Stimulated activated CD4-positive, alpha-beta T cell treated with anti-CD3 and anti-CD28 coated beads, Interleukin-12 subunit alpha, Interleukin-12 subunit beta, amount 100 ng/mL, for 48 hours (primary cell): ENCODE data around the gene TBCD.
A peak's percentile ranks its signal among the peaks of the same experiment; 100 is the strongest.

Experiments used
- DNase-seq, 3 donors: peaks; one replicate each; pipeline ENCODE4 v3.0.0-alpha.2; 2020; ENCODE audit warnings: low read depth in 2 of 3, low spot score in 1 of 3

The TBCD gene

DNA sequence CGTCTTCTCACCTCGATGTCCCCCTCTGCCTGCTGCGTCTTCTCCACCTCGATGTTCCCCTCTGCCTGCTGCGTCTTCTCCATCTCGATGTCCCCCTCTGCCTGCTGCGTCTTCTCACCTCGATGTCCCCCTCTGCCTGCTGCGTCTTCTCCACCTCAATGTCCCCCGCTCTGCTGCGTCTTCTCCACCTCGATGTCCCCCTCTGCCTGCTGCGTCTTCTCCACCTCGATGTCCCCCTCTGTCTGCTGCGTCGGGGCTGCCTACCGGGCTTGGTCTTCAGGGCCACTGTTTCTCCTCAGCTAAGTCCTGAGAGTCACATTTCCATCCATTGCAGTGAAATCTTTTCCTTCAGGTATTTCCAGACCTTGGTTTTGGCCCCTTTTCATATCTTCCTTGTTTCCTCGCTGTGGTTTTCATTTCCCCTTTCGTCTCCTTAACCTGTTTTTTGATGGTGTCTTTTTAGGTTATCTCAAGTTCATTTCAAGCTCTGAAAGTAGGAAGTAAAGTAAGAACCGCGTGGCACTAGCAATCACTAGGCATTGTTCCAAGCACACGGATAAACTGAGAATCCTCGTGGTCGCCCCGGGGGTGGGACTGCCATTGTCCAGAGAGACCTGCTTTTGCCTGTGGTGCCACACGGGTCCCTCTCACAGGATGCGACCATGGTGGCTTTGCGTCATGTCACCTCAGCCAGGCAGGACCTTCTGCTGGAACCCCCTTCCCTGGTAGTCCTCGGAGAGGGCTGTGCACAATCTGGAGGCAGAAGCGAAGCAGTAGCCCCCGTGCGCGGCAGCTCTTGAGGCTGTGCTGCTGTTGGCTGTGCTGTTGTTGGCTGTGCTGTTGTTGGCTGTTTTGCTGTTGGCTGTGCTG lies 97.4 kb downstream of the TBCD start:
- DNase-seq = no peak

DNA sequence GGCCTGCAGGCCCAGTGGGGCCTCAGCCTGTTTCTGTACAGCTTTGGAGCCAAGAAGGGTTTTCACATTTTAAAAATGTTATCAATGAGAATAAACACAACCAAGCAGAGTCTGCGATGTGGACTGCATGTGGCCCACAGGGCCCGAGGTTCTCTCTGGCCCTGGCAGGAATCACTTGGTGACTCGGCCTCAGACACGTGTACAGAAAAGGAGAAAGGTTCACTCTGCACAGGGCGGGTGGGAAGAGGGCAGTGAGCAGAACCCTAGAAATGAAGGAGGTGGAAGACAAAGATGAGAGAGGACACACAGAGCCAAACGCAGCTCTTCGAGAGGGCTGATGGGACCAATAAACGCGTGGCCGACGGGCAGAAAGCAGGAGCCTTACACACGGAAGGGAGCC lies 99.5 kb downstream of the TBCD start:
- no peak for DNase-seq

DNA sequence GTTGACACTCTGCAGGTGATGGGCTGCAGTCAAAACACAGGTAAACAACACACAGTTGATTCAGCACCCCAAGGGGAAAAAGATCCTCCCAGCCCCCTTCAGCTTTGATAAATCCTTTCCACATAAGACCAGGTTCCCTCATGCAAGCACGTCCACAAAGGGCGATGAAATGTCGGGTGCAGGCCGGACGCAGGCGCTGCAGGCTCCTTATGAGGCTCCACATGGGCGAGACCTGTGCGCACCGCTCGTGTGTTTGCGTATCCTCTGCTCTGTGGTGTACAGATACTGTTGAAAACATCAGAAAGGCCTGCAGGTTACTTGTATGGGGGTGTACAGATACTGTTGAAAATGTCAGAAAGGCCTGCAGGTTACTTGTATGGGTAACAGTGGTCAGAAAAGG lies 102.4 kb downstream of the TBCD start:
- DNase-seq = no peak

DNA sequence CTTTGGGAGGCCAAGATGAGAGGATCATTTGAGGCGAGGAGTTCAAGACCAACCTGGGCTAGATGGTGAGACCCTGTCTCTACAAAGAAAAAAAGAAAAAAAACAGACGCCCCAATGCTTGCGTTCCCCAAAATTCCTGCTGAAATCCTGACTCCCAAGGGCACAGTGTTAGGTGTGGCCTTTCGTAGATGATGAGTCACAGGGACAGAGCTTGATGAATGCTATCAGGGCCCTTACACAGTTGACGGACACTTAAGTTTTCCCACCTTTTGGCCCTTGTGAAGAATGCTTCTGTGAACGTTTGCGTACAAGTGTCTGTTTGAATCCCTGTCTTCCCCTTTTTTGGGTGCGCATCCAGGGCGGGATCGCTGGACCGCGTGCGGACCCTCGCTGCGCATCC lies 104.5 kb downstream of the TBCD start:
- no peak for DNase-seq

DNA sequence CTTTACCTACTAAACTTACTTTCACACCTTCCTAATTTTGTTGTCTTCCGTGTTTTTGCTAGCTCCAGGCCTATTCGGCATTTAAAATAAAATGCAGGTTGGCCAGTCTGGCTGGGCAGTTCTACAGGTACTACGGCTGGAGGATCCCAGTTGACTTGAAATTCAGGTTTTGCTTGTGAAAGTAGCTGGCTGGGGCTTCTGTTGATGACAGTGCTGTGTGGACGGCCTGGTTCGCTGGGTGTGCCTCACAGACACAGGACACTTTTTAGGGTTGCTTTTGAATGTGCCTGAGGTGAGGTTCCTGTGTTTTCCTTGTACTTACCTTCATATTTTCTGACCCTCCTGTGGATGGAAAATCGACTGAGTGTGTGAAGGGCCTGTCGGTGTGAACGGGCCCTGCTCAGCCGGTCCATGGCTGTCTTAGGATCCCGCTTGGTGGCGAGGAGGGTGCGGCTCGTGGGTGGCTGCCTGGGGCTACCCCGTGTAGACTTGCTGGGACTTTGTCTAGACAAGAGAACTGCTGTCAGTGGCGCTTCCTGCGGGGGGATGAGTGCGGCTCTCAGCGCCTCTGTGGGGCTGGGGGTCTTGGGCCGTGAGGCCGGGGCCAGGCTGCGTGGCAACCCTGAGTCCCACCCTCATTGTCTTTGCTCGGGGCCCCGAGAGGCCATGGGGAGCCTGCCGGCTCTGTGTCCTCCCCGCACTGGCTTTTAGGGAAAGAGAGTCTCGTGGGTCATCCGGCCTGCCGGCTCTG lies 106.7 kb downstream of the TBCD start:
- DNase-seq = no peak

DNA sequence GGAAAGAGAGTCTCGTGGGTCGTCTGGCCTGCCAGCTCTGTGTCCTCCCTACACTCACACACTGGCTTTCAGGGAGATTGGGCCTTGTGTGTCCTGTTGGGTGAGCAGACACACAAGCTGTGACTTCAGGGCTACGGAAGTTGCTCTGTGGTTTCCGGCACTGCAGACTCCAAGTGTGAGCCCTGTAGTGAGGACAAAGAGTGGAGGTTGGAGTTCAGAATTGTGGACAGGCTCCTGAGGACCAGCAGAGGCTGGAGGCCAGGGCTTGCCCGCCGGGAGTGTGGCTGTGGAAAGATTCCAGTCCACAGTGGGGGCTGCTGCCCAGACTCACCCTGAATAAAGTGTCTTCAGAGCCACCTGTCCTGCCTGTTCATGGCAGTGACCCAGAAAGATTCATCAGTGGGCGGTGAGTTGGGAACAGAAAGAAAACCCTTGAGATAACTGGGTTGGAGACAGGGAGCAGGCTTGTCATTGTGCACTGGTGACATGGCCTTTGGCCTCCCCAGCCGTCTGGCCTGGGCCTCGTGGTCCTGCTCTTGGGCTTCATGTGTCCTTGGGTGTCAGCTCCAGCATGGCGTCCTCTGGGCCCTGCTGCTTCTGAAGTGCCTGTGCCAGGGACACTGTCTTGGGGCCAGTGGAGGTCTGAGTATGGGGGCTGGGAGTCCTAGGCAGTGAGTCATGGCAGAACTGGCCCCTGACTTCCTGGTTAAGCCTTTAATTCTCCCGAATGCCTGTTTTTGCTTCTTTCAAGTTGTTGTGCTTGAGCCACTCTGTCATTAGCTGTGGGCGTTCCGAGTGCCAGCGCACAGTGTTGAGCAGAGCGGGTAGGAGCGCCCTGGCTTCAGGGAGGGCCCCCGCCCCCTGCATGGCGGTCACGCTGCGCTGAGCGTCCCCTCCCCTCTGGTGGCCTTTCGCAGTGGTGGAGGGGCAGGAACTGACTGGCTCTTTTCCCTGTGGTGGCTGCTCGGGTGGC lies 107.9 kb downstream of the TBCD start:
- peak in 2 of 3 donors; percentile 51 to 55 for DNase-seq

DNA sequence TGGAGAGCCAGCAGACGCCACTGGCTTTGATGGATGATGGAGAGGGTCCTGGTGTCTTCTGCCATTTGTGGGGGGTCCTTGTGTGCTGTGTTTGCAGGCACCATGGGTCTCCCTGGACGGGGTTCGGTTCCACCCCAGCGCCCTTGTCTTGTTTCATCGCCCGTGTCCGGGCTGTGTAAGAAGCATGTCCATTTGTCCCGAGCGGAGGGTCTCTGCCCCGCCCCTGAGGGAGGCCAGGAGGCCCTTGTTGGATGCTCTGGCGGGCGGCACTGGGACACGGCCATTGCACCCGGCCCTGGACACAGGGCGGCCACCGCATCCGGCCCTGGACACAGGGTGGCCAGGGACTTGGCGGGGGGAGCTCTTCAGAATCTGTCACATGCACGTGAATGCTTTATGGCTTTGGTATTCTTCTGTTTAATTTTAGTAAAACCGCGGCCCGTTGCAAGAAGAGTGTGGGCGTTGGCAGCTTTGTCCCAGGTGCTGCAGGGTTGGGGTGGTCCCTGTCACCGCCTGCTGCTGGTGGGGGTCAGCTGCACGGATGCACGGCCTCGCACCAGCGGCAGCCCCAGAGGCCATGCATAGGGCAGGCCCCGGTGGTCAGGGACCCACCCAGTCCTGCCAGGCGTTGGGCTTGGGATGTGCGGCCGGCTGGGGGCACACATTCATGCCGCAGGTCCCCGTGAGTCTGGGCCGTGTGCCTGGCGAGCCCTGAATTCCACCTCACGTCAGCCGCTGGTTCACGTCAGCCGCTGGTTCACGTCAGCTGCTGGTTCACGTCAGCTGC lies 108.9 kb downstream of the TBCD start:
- no peak for DNase-seq

DNA sequence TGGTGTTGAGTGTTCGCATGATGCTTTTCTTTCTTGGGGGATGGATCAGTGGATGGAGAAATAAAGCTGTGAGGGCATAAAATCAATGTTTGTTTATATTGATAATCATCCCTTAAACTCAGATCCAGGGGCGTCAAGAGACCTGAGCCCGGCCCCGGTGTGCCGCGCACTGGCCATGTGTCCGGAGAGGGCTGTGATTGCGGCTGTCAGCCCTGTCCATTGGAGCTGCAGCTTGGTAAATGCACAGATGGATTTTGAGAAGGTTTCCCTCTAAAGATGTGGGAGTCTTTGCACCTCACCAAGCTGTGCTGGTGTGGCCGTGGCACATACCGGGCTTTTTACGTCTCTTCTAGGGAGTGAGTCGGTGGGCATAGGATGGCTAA lies 109.5 kb downstream of the TBCD start:
- DNase-seq = no peak

DNA sequence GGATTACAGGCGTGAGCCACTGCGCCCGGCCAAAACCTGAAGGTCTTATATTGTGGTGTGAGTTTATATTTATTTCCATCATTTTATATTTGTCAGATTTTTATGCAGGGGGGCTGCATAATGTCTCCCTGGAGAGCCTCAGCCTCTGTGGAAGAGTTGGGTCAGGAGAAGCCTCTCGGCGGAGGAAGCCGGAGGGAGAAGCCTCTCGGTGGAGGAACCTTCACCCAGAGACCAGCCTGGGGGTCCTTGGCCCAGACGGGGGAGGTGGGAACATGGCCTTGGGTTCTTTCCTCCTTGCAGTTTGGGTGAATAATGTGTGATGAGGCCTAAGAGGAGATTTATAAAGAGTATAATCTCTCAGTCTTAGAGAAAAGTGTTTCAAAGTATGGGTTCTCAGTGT lies 110.3 kb downstream of the TBCD start:
- DNase-seq = no peak

DNA sequence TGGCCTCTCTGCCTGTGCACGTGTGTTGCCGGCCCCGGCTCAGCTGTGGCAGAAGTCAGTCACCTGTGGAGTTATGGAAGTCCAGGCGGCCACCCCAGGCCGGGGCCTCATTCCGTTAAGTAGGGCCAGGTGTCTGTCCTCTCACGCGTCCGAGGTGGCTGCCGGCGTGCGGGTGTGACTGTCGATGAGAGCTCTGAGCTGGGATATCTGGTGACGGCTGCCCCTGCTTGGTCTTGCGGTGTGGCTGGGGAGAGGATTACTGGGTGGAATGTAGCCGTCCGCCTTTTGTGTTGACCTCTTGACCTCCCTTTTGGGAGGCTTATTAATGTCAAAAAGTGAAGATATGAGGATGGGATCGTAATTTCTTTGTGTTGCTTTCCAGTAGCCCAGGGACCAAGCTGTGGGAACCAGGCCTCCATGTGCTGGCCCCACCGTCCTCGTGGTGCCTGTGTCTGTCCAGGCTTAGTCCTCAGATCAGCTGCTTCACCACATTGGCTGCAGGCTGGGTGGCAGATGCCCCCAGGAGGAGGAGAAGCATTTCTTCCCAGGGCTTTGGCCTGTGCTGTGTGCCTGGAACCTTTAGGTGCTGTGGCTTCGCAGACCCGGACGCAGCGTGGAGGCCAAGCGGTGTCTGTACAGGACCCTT lies 111.0 kb downstream of the TBCD start:
- DNase-seq = no peak

DNA sequence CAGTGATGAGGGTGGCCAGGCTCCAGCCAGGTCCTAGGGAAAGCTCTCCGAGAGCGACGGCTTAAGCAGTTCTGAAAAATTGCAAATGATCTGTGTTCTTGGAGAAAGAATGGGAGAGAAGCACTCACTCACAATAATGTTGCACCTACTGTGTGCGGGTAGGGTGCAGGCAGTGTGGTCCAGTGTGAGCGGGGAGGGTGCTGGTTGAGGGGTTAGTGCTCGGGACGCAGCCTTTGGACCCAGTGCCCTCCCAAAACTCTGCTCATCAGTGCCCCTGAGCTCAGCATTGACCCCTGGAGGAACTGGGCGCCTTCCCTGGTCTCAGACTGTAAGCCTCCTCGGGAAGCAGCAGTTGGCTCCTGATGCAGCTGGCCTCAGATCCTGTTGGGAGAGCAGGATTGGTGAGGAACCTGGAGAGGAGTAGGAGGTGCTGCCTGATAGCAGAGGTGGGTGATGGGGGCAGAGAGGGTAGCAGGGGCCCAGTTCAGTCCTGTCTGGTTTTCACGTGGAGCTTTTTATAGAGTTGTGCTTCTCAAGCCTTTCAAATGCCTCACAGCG lies 111.6 kb downstream of the TBCD start:
- DNase-seq = no peak

DNA sequence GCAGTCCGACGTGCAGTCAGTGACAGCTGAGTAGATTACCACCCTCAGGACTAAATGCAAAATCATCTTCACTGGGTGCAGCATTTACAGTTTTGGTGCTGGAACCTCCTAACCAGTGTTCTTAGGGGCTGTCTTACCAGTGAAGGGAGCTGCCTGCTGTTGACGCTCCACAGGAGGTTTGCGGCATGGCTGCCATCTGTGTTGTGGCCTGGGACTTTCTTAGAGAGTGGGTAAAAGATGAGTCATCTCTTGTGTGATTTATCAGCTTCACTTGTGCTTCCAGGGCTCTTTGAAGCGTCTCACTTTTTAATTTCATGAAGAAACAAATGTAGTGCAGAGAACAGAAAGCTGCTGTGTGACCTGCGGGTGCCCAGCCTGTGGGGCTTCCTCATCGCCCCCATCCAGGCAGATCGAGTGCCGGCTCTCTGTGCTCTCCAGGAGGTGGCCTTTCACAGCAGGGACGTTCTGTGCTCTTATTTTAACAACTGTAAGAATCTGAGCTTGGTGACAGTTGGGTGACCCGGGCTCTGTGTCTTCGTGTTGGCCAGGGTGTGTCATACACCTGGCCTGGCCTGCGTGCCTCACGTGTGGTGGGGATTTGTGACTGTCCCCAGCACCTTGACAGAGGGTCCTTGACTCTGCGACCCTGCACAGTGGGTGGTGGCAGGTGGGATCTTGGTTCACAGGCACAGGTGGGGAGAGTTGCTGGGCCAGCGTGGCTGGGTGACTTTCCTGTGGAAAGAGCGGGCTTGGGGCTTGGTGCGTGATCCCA lies 112.3 kb downstream of the TBCD start:
- peak; percentile 72 to 80 (median 73) for DNase-seq

DNA sequence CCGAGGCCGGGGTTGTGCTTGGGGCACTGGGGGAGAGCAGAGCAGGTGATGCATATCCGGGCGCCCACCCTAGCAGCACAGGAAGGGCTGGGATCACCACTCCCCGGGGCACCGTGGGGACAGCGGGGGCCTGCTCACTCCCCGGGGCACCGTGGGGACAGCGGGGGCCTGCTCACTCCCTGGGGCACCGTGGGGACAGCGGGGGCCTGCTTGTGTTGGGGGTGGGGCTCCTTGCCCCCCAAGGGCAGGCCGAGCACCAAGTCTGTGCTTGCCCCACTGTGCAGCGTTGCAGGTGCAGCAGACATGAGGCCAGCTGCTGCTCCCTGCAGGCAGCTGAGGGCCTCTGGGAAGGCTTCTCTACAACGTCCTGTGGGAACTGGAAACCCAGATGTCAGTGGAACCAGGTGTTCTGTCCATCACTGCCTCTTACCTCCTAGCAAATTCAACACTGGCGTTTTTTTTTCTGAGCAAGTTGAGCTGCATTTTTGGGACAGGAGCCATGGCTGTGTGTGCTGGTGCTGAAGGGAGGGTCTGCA lies 112.9 kb downstream of the TBCD start:
- DNase-seq = no peak

DNA sequence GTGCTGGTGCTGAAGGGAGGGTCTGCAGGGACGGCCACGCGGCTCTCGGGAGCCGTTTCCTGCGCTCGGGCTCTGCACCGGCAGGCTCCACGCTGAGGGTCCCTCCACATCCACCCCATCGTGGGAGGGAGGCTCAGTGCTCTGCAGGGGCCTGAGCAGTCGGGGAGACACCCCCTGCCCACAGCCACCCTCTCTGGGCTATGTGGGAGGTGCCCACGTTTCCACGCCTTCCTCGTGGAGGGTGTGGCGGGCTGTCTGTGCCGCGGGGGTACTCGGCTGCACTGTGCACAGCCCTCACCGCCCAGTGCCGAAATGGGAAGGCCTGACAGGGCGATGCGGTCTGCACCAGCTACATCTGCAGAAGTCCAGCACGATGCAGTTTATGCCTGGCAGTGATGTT lies 113.4 kb downstream of the TBCD start:
- no peak for DNase-seq

DNA sequence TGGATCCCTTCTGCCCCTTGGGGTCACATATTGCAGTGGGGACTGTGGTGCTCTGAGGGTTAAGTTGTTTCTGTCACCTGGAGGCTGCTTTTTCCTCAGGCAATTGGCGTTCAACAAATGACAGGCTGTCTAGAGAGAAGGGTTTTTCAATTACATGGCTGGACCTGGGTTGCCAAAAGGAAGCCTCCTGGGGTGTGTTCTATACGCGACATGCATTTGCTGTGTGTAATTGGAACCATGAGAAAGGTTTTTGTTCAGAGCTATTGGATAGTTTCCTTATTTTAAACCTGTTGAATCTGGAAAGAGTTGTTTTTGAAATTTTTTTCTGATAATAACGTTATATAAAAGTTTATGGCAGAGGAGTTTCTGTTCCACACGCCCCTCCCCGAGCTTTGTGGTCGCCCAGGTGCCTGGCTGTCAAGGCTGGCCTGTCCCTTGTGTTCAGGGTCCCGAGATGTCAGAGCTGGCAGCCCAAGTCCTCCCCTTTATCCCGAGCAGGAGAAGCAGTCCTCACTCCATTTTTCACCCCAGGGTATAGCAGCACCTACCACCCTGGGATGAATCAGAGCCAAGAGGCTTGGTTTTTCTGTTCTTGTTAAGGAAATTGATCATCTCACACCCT lies 114.0 kb downstream of the TBCD start:
- no peak for DNase-seq

DNA sequence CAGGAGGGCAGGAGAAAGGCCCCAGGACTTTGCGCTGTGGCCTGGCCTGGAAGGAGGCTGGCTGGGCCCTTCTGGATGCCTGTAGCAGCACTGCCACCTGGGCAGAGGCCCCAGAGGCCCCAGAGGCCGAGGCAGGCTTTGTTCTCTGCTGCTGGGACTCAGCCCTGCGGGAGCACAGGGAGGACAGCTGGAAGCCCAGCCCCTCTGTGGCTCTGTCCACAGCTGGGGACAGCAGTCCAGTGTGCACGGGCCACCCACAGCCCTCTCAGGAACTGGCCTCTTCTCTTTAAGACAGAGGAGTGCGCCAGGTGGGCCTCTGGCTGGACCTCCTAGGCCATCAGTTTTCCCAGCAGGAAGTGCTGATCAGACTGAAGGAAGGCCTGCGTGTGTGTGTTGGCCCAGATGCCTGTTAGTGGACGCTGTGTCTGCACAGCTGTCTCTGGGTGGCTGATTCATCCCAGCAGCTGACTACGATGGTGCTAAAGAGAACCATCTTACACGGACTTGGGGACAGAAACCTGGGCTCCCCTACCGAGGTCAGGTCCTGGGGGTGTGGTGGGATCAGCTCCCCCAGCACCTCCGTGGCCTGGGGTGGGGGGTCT lies 114.8 kb downstream of the TBCD start:
- no peak for DNase-seq

DNA sequence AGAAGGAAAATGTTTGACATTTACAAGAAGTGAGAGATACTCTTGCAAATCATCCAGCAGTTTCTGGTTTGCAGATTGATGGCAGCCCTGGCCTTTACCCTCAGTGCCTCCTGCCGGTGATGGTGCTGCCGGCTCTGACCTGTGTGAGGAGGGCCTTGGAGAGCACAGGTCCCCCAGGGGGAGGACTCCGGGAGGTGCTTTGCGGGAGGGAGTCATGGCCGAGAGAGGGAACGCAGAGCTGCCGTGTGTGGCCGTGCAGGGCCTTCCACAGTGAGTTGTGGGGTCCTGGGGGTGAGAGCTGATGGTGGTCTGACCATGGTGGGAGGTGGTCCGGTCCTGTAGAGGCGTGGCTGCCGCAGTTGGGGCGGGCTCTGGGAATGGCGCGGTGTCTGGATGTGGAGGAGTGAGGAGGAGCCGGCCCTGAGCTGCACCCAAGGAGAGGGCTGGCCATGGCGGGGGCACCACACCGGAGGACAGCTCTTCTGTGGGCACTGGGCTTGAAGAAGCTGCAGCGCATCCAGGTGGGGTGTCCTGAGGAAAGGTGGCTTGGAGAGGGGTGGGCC lies 116.0 kb downstream of the TBCD start:
- no peak for DNase-seq

DNA sequence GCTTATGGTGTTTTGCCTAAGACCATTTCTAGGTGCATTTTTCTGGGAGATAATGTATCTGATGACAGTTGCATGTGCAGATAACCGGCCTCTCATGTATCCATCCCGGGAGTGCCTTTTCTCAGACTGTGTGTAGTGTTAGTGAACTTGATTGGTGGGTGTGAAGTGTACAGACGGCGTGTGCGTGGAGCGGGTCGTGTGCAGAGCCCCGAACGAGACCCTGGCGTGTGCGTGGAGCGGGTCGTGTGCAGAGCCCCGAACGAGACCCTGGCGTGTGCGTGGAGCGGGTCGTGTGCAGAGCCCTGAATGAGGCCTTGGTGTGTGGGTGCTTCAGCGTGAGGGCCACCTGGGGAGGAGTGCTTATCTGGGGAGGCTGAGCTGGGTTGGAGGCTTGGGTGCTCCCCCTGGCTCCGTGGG lies 116.9 kb downstream of the TBCD start:
- DNase-seq = no peak
